ENCODE measurements around the gene AZIN2. TPM values are rescaled to one million over a fixed set of nuclear protein-coding genes. Genes with fewer than 3 reads are reported as not detected.
A peak's percentile ranks its signal among the peaks of the same experiment; 100 is the strongest.

Gene AZIN2
- total and polyA plus RNA-seq, 9 of the 15 experiments (the other 6 are each of a cell fraction or from before 2014, with no cell fraction given) = 0.06 to 0.91 (median 0.42) TPM; not detected in 2

GRCh38 chr1:33055210-33056008 is 25.5 kb upstream of the AZIN2 start (continued):
- TF ChIP-seq REST (IDR thresholded peaks at IDR 0.05; ENCODE audit: borderline replicate concordance) = peak; percentile 92
- TF ChIP-seq REST (CRISPR knock-in tag; IDR thresholded peaks at IDR 0.05; ENCODE audit: low read depth) = no peak
- TF ChIP-seq DPF2 (IDR thresholded peaks at IDR 0.05) = peak; percentile 59; the same call in 1 of the 2 replicates
- TF ChIP-seq FOXK1 (CRISPR knock-in tag; IDR thresholded peaks at IDR 0.05; ENCODE audit: borderline replicate concordance) = peak; percentile 16; the same call in 1 of the 2 replicates
- TF ChIP-seq HDAC3 (IDR thresholded peaks at IDR 0.05; ENCODE audit: borderline replicate concordance, partially characterized antibody) = peak; percentile 41
- peak; percentile 65; the same call in 1 of the 2 replicates for TF ChIP-seq MTA3 (IDR thresholded peaks at IDR 0.05; ENCODE audit: borderline replicate concordance)
- peak; percentile 20 for TF ChIP-seq EP300 (IDR thresholded peaks at IDR 0.05; ENCODE audit: low read length)
- TF ChIP-seq EWSR1 (IDR thresholded peaks at IDR 0.05; ENCODE audit: borderline replicate concordance, low read depth, partially characterized antibody) = no peak
- peak; percentile 76 for TF ChIP-seq BHLHE40 (IDR thresholded peaks at IDR 0.05; ENCODE audit: low read length)
- 0 out of 2 replicates have a peak, but pooled peaks have one; percentile 34 for TF ChIP-seq POLR2AphosphoS5 (IDR thresholded peaks at IDR 0.05; ENCODE audit: control insufficient read depth, insufficient read depth, low read depth, low read length)
- TF ChIP-seq ZNF41 (CRISPR knock-in tag; conservative IDR thresholded peaks at IDR 0.05) = 0 out of 2 replicates have a peak, but pooled peaks have one; percentile 28
- peak; percentile 59 for TF ChIP-seq JUND (IDR thresholded peaks at IDR 0.05; ENCODE audit: borderline replicate concordance, low read depth, low read length)
- TF ChIP-seq JUND (tag; IDR thresholded peaks at IDR 0.05; ENCODE audit: borderline replicate concordance, low read depth, low read length) = peak; percentile 67; the same call in 1 of the 3 replicates
- 0 out of 2 replicates have a peak, but pooled peaks have one; percentile 6 for TF ChIP-seq JUN (IDR thresholded peaks at IDR 0.05; ENCODE audit: borderline replicate concordance, low read depth, low read length)
- no peak for TF ChIP-seq JUN (CRISPR knock-in tag; IDR thresholded peaks at IDR 0.05; ENCODE audit: borderline replicate concordance)

All from K562 (cell line).